Omental fat pad (tissue), 4 donors: ENCODE results near the gene COIL. TPM values are rescaled to one million over a fixed set of nuclear protein-coding genes. Genes with fewer than 3 reads are reported as not detected.

Experiments
- ATAC-seq: fragments of 150-250 bp; one replicate; pipeline ENCODE4 v1.9.1; 2016; ENCODE audit warnings: mild to moderate bottlenecking, moderate library complexity; ENCODE audit not compliant: low FRiP score
- DNase-seq: peaks from one replicate; pipeline ENCODE4 v3.0.0-alpha.2; 2019; ENCODE audit warnings: low spot score
- CTCF ChIP-seq, 3 donors: fragments of 450-650 bp; IDR thresholded peaks; one replicate each; pipeline ENCODE4 v1.5.1; 2016 to 2017; ENCODE audit warnings: antibody characterized with exemption in 3 of 3, mild to moderate bottlenecking in 3 of 3, moderate library complexity in 2 of 3
- total RNA-seq, 4 donors: library from RNA; depleted of rRNA; stranded (reverse); fragments of >200 nt; gene quantifications; one replicate each; pipeline ENCODE4 v1.1.0, GENCODE V29; 2016

The COIL gene
- 10 to 100 TPM in 1 of 4 donors, 1 to 10 TPM in 3; 6.7 to 13.4 (median 9.3) TPM for total RNA-seq

GRCh38 chr17:56960596-56961538 is at the start of gene COIL:
COIL (minus strand) TSS chr17:56961050; CDS start chr17:56961019, 31 bp downstream.
- ATAC-seq (peak; percentile 98), DNase-seq (peak; percentile 95)
- TF ChIP-seq CTCF (IDR thresholded peaks at IDR 0.05): peak in 2 of 3 donors; percentile 98 to 99

GRCh38 chr17:57010487-57010886 is 49.6 kb upstream of the COIL start:
- DNase-seq: no peak
- no peak for ATAC-seq
- no peak for TF ChIP-seq CTCF (IDR thresholded peaks at IDR 0.05)

GRCh38 chr17:57009737-57010445 is 49.0 kb upstream of the COIL start:
- TF ChIP-seq CTCF (IDR thresholded peaks at IDR 0.05): no peak
- DNase-seq (no peak), ATAC-seq (peak; percentile 59)

- no peak for TF ChIP-seq CTCF (IDR thresholded peaks at IDR 0.05)
- DNase-seq (no peak), ATAC-seq (no peak)
Measured at GRCh38 chr17:57008958-57009357, 48.1 kb upstream of the COIL start.

- DNase-seq (no peak), ATAC-seq (no peak)
- no peak for TF ChIP-seq CTCF (IDR thresholded peaks at IDR 0.05)
Measured at GRCh38 chr17:57006040-57006439, 45.2 kb upstream of the COIL start.

- ATAC-seq: no peak
- DNase-seq: no peak
- TF ChIP-seq CTCF (IDR thresholded peaks at IDR 0.05): no peak
Measured at GRCh38 chr17:57004944-57005579, 44.2 kb upstream of the COIL start.
